Pancreas (tissue), 10 donors: ENCODE results near the gene HOXA3. TPM values are rescaled to one million over a fixed set of nuclear protein-coding genes. Genes with fewer than 3 reads are reported as not detected.

Experiments
- ATAC-seq, 4 donors: fragments of 200-7000 bp; cut with Tn5 transposase; one replicate each; pipeline versions ENCODE4 v1.8.0 to v1.9.1; 2020; ENCODE audit warnings: mild to moderate bottlenecking in 4 of 4, moderate library complexity in 4 of 4
- DNase-seq, 6 donors: peaks; one replicate each; pipeline ENCODE4 v3.0.0-alpha.2; 2020
- FAIRE-seq: peaks from 2 replicates; lab custom pipeline; 2012; peaks lifted over from hg19 to GRCh38; lab: Jason Lieb, UNC
- H3K27ac ChIP-seq, 4 donors: fragments of 200-600 bp; sonication (generic); 1 replicate in 3 of 4; 2 replicates in 1 of 4; pipeline versions ENCODE4 v1.5.0 to v1.8.0; 2020
- H3K27me3 ChIP-seq, 4 donors: fragments of 200-600 bp; one replicate each; pipeline ENCODE4 v1.8.0; 2021
- H3K36me3 ChIP-seq, 3 donors: fragments of 200-600 bp; sonication (generic) in 1 of 3; one replicate each; pipeline versions ENCODE4 v1.5.0 to v1.8.0; 2020 to 2021
- H3K4me1 ChIP-seq, 3 donors: fragments of 200-600 bp; one replicate each; pipeline ENCODE4 v1.8.0; 2021
- H3K4me3 ChIP-seq, 4 donors: fragments of 200-600 bp; sonication (generic) in 2 of 4; one replicate each; pipeline versions ENCODE4 v1.5.0 to v1.8.0; 2020 to 2021
- H3K9me3 ChIP-seq, 4 donors: fragments of 200-600 bp; one replicate each; pipeline ENCODE4 v1.8.0; 2021
- WGBS, 2 donors: extraction: QIAGEN DNeasy Blood & Tissue Kit; methylation state at CpG; one replicate each; pipeline ENCODE4 v1.1.7; 2013; 5-methylcytosine and 5-hydroxymethylcytosine counted together
- intact Hi-C, 3 donors: fragments of 100-400 bp; cut with DNase I; formaldehyde crosslinking; loops; one replicate each; pipeline versions ENCODE4 v1.11.1 to v1.14.2; 2022
- polyA plus RNA-seq, 2 donors: library from polyadenylated mRNA; stranded (reverse); fragments of 200-250 nt; gene quantifications; one replicate each; pipeline ENCODE4 v1.2.3, GENCODE V29; 2013
- total RNA-seq, 6 donors: library from RNA; stranded (reverse); fragmentation: NEBNext Ultra II Directional in 4 of 6; extraction: Animal tissue kit (Norgen Biotek cat#: 25700) in 4 of 6; gene quantifications; one replicate each; pipeline versions ENCODE4 v1.2.1 to v1.2.4, GENCODE V29; 2021 to 2023
- TF ChIP-seq, protein P1 (sequence below), 4 donors: fragments of 200-600 bp; sonication (generic) in 3 of 4; IDR thresholded peaks; one replicate each; pipeline versions ENCODE4 v1.5.0 to v1.8.0; 2021; ENCODE audit warnings: antibody characterized with exemption in 4 of 4
- donor health status: healthy with polysubstance abuse.
- donor health status: DM: no; HTN: no; CAD: no; lungs with moderate emphysema.
- donor health status: DM: no; HTN: no; CAD: no.
- donor health status: control.
- donor health status: control.
- donor health status: Bipolar disorder and iron deficiency.
- donor health status: DM: yes; HTN: yes; CAD: no.
- donor health status: DM: no; HTN: no; CAD: no.
- donor health status: DM: no; HTN: no; CAD: no.
- donor health status: DM: yes; HTN: yes; CAD: no.

The HOXA3 gene
- total and polyA plus RNA-seq, 8 donors = 0.13 to 1.9 (median 0.43) TPM; not detected in 1

DNA sequence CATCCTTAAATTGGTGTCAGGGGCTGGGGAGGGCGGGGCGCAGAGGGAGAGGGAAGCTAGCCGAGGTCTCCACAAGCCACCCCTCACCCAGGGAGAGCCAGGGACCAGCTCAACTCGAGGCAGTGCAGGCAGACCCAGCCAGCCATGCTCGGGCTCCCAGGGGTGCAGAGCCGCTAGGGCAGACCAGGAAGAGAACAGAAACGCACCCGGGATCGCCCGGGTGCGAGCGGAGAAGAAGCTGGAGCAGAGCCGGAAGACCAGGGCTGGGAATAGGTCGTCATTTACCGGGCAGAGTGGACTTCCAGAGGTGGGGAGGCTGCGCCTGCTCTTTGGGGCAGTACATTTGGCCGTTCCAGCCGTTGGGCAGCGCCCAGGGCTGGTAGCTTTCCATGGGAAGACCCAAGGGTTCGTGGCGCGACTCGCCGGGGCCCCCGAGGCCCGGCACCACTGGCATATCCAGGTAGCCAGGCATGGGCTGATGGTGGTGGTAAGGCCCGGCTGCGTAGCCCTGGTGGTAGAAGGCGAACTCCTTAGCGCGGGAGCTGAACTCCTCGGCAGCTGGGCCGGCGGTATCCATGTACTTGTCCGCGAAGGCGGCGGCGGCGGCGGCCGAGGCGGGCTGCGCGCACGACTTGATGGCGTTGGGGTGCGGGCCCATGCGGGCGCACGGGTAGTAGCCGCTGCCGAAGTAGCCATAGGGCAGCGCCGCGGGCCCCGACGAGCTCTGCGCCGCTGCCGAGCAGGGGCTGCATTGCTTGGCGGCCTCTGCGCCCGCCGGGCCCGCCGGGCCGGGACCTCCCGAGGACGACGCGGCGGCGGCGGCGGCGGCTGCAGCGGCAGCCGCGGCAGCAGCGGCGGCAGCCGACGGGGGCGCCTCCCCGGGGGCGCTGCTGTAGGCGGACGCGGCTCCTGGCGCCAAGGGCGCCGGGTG lies 46.8 kb upstream of the HOXA3 start:
- TF ChIP-seq, protein P1, sequence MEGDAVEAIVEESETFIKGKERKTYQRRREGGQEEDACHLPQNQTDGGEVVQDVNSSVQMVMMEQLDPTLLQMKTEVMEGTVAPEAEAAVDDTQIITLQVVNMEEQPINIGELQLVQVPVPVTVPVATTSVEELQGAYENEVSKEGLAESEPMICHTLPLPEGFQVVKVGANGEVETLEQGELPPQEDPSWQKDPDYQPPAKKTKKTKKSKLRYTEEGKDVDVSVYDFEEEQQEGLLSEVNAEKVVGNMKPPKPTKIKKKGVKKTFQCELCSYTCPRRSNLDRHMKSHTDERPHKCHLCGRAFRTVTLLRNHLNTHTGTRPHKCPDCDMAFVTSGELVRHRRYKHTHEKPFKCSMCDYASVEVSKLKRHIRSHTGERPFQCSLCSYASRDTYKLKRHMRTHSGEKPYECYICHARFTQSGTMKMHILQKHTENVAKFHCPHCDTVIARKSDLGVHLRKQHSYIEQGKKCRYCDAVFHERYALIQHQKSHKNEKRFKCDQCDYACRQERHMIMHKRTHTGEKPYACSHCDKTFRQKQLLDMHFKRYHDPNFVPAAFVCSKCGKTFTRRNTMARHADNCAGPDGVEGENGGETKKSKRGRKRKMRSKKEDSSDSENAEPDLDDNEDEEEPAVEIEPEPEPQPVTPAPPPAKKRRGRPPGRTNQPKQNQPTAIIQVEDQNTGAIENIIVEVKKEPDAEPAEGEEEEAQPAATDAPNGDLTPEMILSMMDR (IDR thresholded peaks at IDR 0.05) = no peak
- WGBS, 2 donors = 5 to 6% methylated on average over 71 to 93 of the region's 93 CpGs
- ATAC-seq (peak in 1 of 4 donors; percentile 10), FAIRE-seq (no peak), DNase-seq (peak in 1 of 6 donors; percentile 68)
- peaks cover 0 to 83% (median 31%) of the 10 kb centered on the region in 4 donors for H3K27me3 ChIP-seq
- no peaks in the 10 kb centered on the region for H3K9me3 ChIP-seq
- no peaks in the 10 kb centered on the region for H3K36me3 ChIP-seq
- peaks cover 0 to 8% (median 6%) of the 10 kb centered on the region in 3 donors for H3K4me1 ChIP-seq
- peak overlapping the region in 1 of 4 donors; percentile 22 for H3K4me3 ChIP-seq
- intact Hi-C loops = loop anchor here in 2 of 3 donors (10.0 kb wide), 2 partner anchors 726 to 826 kb away; no protein-coding TSS in a partner anchor
- no peak overlapping the region for H3K27ac ChIP-seq

DNA sequence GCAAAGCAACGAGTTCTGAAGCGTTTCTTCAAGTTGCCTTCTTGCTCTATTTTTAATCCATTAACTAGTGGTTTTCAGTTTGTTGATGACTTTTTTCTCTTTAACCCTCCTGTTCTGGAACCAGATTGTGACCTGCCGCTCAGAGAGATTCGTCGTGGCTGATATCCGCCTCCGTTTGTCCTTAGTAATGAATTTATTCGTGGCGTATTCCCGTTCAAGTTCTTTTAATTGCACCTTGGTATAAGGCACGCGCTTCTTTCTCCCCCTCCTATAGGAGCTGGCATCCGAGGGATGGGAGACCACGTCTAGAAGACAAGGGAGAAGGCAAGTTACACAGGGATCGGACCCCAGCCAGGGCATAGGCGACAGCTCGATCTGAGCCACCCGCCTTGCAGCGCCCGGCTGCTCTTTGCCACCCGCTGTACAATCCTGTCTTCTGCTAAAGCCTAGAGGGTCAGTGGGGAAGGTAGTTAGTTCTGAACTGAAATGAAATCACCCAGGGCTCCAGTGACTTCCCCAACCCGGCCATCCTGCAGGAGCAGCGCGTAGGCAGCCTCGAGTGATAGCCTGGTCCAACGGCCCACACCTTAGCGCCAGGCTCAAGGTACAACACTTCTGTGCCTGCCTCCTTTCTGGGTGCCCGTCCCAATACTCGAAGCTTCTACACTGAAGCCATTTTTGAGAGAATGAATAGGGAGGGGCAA lies 45.9 kb upstream of the HOXA3 start:
- 15% methylated on average over 29 of the region's 29 CpGs for WGBS, 2 donors
- FAIRE-seq = no peak
- ATAC-seq = no peak
- TF ChIP-seq, protein P1 (IDR thresholded peaks at IDR 0.05) = no peak
- peak in 1 of 6 donors; percentile 49 for DNase-seq
- intact Hi-C loops = loop anchor here in 2 of 3 donors (10.0 kb wide), 2 partner anchors 727 to 827 kb away; no protein-coding TSS in a partner anchor
- Histone ChIP-seq H3K36me3 (no peaks in the 10 kb centered on the region), H3K4me1 (peaks cover 0 to 10% (median 6%) of the 10 kb centered on the region in 3 donors), H3K9me3 (no peaks in the 10 kb centered on the region), H3K27me3 (peaks cover 0 to 83% (median 36%) of the 10 kb centered on the region in 4 donors), H3K27ac (no peak overlapping the region), H3K4me3 (no peak overlapping the region)

DNA sequence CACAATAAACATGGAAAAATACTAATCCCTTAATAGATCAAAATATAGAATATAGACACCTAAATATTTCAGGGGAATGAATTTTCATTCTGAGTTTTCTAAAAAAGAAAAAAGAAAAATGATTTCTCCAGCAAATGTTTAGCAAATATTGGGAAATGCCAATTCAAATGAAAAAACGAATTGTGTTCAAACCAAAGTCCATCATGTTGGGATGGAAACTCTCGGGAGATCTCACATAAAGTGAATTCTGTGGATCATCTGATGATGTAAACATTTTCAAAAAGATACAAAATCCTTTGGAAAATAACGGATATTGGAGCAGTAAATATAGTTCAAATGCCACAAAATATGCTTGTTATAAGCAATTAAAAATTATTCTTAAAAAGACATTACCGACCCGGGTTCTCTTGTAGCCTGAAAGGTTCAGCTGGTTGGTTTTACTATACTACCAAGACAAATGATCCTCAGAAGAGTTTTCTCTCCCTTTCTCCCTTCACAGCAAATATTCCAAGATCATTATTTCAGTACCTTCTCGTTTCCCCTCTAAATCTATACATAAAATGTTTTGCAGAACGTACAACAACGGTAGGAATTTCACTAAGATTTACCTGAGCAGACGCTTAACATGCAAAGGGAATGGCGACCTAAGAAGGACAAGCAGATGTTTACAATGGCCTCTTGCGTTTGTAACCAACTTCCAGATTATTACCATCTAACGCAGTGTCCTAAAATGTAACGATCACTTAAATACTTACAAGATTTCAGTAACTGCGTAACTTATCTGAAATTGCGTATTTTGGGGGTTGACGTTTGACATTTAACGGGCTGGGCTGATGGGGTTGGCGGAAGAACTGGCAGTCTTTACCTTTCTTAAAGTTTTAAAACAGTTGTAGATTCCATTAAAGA lies 45.0 kb upstream of the HOXA3 start:
- intact Hi-C loops = loop anchor here in 2 of 3 donors (10.0 kb wide), 2 partner anchors 727 to 827 kb away; no protein-coding TSS in a partner anchor
- peak; percentile 65 for FAIRE-seq

More for the DNA sequence above, 45.0 kb upstream of the HOXA3 start:
- Histone ChIP-seq H3K9me3 (no peaks in the 10 kb centered on the region), H3K4me3 (no peak overlapping the region), H3K27ac (no peak overlapping the region), H3K4me1 (peaks cover 0 to 17% (median 6%) of the 10 kb centered on the region in 3 donors), H3K27me3 (peaks cover 0 to 83% (median 38%) of the 10 kb centered on the region in 4 donors), H3K36me3 (no peaks in the 10 kb centered on the region)
- ATAC-seq = no peak
- DNase-seq = no peak
- TF ChIP-seq, protein P1 (IDR thresholded peaks at IDR 0.05) = no peak
- WGBS, 2 donors = 20 to 21% methylated on average over 18 of the region's 18 CpGs
